DND-41 (cell line): Measurements from ENCODE around the gene XYLT1.

Experiments used
- EZH2 ChIP-seq: IDR thresholded peaks from 3 replicates; pipeline ENCODE4 v1.6.1; 2012; ENCODE audit warnings: borderline replicate concordance, low read depth, mild to moderate bottlenecking, moderate library complexity, low read length, inconsistent platforms; ENCODE audit not compliant: severe bottlenecking
- TF ChIP-seq, protein P1 (sequence below): IDR thresholded peaks from 2 replicates; pipeline ENCODE4 v1.5.1; 2012; ENCODE audit warnings: borderline replicate concordance, low read length, moderate library complexity, mild to moderate bottlenecking; ENCODE audit not compliant: poor library complexity, severe bottlenecking; ENCODE audit errors: extremely low read depth

DNA sequence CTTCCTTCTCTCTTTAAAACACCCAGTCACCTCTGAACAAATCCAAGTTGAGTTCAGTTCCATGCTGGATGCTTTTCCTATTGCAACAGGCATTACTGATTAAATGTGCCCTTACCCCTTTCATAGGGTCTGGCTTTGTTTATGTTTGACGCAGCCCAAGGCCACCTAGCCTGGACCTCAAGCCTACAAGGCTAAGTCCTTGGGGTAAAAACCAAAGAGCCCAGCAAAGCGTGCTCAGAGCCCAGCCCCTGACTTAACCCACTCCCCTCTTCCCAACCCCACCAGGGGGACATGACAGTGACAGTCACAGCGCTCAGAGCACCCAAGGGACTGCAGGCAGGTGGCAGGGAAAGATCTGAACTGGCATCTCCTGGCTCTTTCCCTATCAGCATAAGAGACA, 200.6 kb downstream of the XYLT1 start:
- TF ChIP-seq, protein P1, sequence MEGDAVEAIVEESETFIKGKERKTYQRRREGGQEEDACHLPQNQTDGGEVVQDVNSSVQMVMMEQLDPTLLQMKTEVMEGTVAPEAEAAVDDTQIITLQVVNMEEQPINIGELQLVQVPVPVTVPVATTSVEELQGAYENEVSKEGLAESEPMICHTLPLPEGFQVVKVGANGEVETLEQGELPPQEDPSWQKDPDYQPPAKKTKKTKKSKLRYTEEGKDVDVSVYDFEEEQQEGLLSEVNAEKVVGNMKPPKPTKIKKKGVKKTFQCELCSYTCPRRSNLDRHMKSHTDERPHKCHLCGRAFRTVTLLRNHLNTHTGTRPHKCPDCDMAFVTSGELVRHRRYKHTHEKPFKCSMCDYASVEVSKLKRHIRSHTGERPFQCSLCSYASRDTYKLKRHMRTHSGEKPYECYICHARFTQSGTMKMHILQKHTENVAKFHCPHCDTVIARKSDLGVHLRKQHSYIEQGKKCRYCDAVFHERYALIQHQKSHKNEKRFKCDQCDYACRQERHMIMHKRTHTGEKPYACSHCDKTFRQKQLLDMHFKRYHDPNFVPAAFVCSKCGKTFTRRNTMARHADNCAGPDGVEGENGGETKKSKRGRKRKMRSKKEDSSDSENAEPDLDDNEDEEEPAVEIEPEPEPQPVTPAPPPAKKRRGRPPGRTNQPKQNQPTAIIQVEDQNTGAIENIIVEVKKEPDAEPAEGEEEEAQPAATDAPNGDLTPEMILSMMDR, result no peak
- TF ChIP-seq EZH2, result no peak
